K562 (cell line): ENCODE results near the gene CHAF1A. TPM values are rescaled to one million over a fixed set of nuclear protein-coding genes. Genes with fewer than 3 reads are reported as not detected.

Source experiments
- DIDO1 ChIP-seq: fragments of 450-650 bp; IDR thresholded peaks from 2 replicates; pipeline ENCODE4 v1.6.1; 2016; ENCODE audit warnings: low read depth, missing biosample characterization, missing genetic modification characterization
- DPF2 ChIP-seq: fragments of 450-650 bp; IDR thresholded peaks from 2 replicates; pipeline ENCODE4 v1.6.1; 2016
- ELK3 ChIP-seq: fragments of 450-650 bp; formaldehyde crosslinking; IDR thresholded peaks from 2 replicates; pipeline ENCODE4 v1.4.0; 2020; ENCODE audit warnings: mild to moderate bottlenecking
- FOSL1 ChIP-seq: fragments of 200-800 bp; sonication (Bioruptor generic); conservative IDR thresholded peaks from 2 replicates; pipeline ENCODE4 v1.6.1; 2016; ENCODE audit warnings: missing genetic modification characterization, missing compliant biosample characterization
- GTF2B ChIP-seq: IDR thresholded peaks from 2 replicates; pipeline ENCODE4 v1.6.1; 2011; ENCODE audit not compliant: insufficient read length; ENCODE audit errors: extremely low read depth
- HDAC8 ChIP-seq: fragments of 450-650 bp; IDR thresholded peaks from 2 replicates; pipeline ENCODE4 v1.6.1; 2016; ENCODE audit warnings: mild to moderate bottlenecking, missing genetic modification characterization, moderate library complexity, missing compliant biosample characterization
- HMGXB4 ChIP-seq: sonication (generic); formaldehyde crosslinking; IDR thresholded peaks from 2 replicates; pipeline ENCODE4 v1.8.1; 2023; ENCODE audit warnings: mild to moderate bottlenecking, missing genetic modification reagents
- ID3 ChIP-seq, 2 experiments: fragments of 250-450 bp in 1 of 2; fragments of 450-650 bp in 1 of 2; sonication (Bioruptor Pico) in 1 of 2; IDR thresholded peaks; 2 replicates each; pipeline versions ENCODE4 v1.6.1 to v1.8.0; 2016 to 2021; ENCODE audit warnings: mild to moderate bottlenecking in 2 of 2, moderate library complexity in 2 of 2, missing compliant biosample characterization in 1 of 2, missing genetic modification characterization in 1 of 2
- KAT7 ChIP-seq: sonication (generic); formaldehyde crosslinking; IDR thresholded peaks from 2 replicates; pipeline ENCODE4 v1.8.0; 2022; ENCODE audit warnings: missing genetic modification reagents, mild to moderate bottlenecking, borderline replicate concordance
- NFRKB ChIP-seq: fragments of 450-650 bp; IDR thresholded peaks from 2 replicates; pipeline ENCODE4 v1.6.1; 2016; ENCODE audit warnings: low read depth
- PCBP2 ChIP-seq: fragments of 200-400 bp; formaldehyde crosslinking; IDR thresholded peaks from 2 replicates; pipeline ENCODE4 v1.6.1; 2018; ENCODE audit warnings: low read length, low read depth, mild to moderate bottlenecking, moderate library complexity; ENCODE audit not compliant: poor library complexity, severe bottlenecking
- PRPF4 ChIP-seq: fragments of 200-400 bp; formaldehyde crosslinking; IDR thresholded peaks from one replicate; pipeline ENCODE4 v1.6.1; 2017; ENCODE audit warnings: low read length, low read depth, mild to moderate bottlenecking; ENCODE audit not compliant: insufficient read depth, poor library complexity, severe bottlenecking
- RBM39 ChIP-seq: fragments of 200-400 bp; formaldehyde crosslinking; optimal IDR thresholded peaks from 2 replicates; pipeline ENCODE3; 2018; ENCODE audit warnings: low read depth, low read length
- SMAD3 ChIP-seq: fragments of 450-650 bp; formaldehyde crosslinking; conservative IDR thresholded peaks from 2 replicates; pipeline ENCODE4 v1.4.0; 2020; ENCODE audit warnings: mild to moderate bottlenecking
- ZBED1 ChIP-seq: IDR thresholded peaks from 2 replicates; pipeline ENCODE4 v1.6.1; 2014
- ZFP1 ChIP-seq: fragments of 450-650 bp; formaldehyde crosslinking; IDR thresholded peaks from 2 replicates; pipeline ENCODE4 v1.4.0; 2020; ENCODE audit warnings: mild to moderate bottlenecking, mixed read lengths
- ZNF124 ChIP-seq: sonication (generic); formaldehyde crosslinking; IDR thresholded peaks from 2 replicates; pipeline ENCODE4 v1.8.1; 2022; ENCODE audit warnings: missing genetic modification reagents
- ZNF232 ChIP-seq: sonication (generic); formaldehyde crosslinking; IDR thresholded peaks from 2 replicates; pipeline ENCODE4 v1.8.0; 2022; ENCODE audit warnings: mild to moderate bottlenecking, missing genetic modification reagents
- ZNF24 ChIP-seq: fragments of 450-650 bp; IDR thresholded peaks from 2 replicates; pipeline ENCODE4 v1.6.1; 2016
- ZNF41 ChIP-seq: fragments of 250-450 bp; sonication (Bioruptor Pico); conservative IDR thresholded peaks from 2 replicates; pipeline ENCODE4 v1.4.0; 2020; ENCODE audit warnings: mild to moderate bottlenecking
- ZNF586 ChIP-seq: fragments of 450-650 bp; formaldehyde crosslinking; conservative IDR thresholded peaks from 2 replicates; pipeline ENCODE4 v1.4.0; 2020; ENCODE audit warnings: mild to moderate bottlenecking, moderate library complexity
- polyA plus RNA-seq, 8 experiments: library from polyadenylated mRNA; depleted of rRNA in 4 of 8; stranded (reverse) in 5 of 8; unstranded in 3 of 8; fragments of >200 nt; fragmentation: Nextera tagmentation in 2 of 8; fragmentation: Illumina TruSeq in 1 of 8; extraction: Ambion mirVana in 2 of 8; extraction: Trizol in 1 of 8; gene quantifications; 2 replicates each; pipeline versions ENCODE4 v1.2.1 to v1.2.3, GENCODE V29; 2011 to 2014; ENCODE audit warnings: inconsistent platforms in 1 of 8, missing spikeins in 1 of 8
- total RNA-seq, 7 experiments: library from RNA; depleted of rRNA in 6 of 7; stranded (reverse); fragments of >200 nt in 6 of 7; fragmentation: Illumina TruSeq in 2 of 7; extraction: Trizol in 2 of 7; gene quantifications; 2 replicates each; pipeline versions ENCODE4 v1.2.1 to v1.2.3, GENCODE V29; 2011 to 2021; ENCODE audit warnings: low replicate concordance in 1 of 7
- TF ChIP-seq, protein P1 (sequence below): IDR thresholded peaks from 2 replicates; pipeline ENCODE4 v1.6.1; 2011; ENCODE audit warnings: borderline replicate concordance, low read depth, mild to moderate bottlenecking, moderate library complexity, low read length; ENCODE audit not compliant: insufficient read depth, poor library complexity, severe bottlenecking

CHAF1A gene
- total and polyA plus RNA-seq, 9 of the 15 experiments (the other 6 are each of a cell fraction or from before 2014, with no cell fraction given) = 1.6 to 86.9 (median 45.2) TPM

- no peak for TF ChIP-seq ELK3 (CRISPR knock-in tag)
- TF ChIP-seq ZNF124 (CRISPR knock-in tag) = no peak
- no peak for TF ChIP-seq RBM39
- peak; percentile 22; the same call in 1 of the 2 replicates for TF ChIP-seq KAT7
- no peak for TF ChIP-seq HDAC8
- TF ChIP-seq DIDO1 (tag) = peak; percentile 24; the same call in 1 of the 2 replicates
- peak; percentile 43; the same call in 1 of the 2 replicates for TF ChIP-seq HMGXB4
- TF ChIP-seq ZNF586 (CRISPR knock-in tag) = no peak
- no peak for TF ChIP-seq ZFP1 (CRISPR knock-in tag)
- peak; percentile 43; the same call in 1 of the 2 replicates for TF ChIP-seq ZNF24
- peak; percentile 63 for TF ChIP-seq FOSL1 (tag)
- no peak for TF ChIP-seq ZBED1
- TF ChIP-seq, protein P1, sequence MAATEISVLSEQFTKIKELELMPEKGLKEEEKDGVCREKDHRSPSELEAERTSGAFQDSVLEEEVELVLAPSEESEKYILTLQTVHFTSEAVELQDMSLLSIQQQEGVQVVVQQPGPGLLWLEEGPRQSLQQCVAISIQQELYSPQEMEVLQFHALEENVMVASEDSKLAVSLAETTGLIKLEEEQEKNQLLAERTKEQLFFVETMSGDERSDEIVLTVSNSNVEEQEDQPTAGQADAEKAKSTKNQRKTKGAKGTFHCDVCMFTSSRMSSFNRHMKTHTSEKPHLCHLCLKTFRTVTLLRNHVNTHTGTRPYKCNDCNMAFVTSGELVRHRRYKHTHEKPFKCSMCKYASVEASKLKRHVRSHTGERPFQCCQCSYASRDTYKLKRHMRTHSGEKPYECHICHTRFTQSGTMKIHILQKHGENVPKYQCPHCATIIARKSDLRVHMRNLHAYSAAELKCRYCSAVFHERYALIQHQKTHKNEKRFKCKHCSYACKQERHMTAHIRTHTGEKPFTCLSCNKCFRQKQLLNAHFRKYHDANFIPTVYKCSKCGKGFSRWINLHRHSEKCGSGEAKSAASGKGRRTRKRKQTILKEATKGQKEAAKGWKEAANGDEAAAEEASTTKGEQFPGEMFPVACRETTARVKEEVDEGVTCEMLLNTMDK = peak; percentile 94
- TF ChIP-seq PCBP2 = no peak
- no peak for TF ChIP-seq NFRKB
- TF ChIP-seq GTF2B = no peak
- TF ChIP-seq PRPF4 = no peak
- TF ChIP-seq ZNF41 (CRISPR knock-in tag) = no peak
- TF ChIP-seq SMAD3 = no peak
- no peak for TF ChIP-seq DPF2
- TF ChIP-seq ID3 (CRISPR knock-in tag; IDR thresholded peaks at IDR 0.05) = no peak
- 0 out of 2 replicates have a peak, but pooled peaks have one; percentile 20 for TF ChIP-seq ID3 (tag; IDR thresholded peaks at IDR 0.05)
- no peak for TF ChIP-seq ZNF232 (CRISPR knock-in tag)
These were observed 2.1 kb upstream of the CHAF1A start, which contains the start of gene SH3GL1 (continued) for GRCh38 chr19:4400135-4400936.
